GM21576 (cell line): Measurements from ENCODE around the gene SLC1A2.

ENCODE experiments used
- ATAC-seq: cut with Tn5 transposase; IDR thresholded peaks from one replicate; pipeline ENCODE4 v1.9.1; 2021; ENCODE audit warnings: mild to moderate bottlenecking, moderate library complexity; ENCODE audit not compliant: unreplicated experiment

The SLC1A2 gene

GRCh38 chr11:35204614-35205013, 214.7 kb downstream of the SLC1A2 start:
- ATAC-seq: no peak
